ENCODE measurements around the gene U2AF1L4. TPM values are rescaled to one million over a fixed set of nuclear protein-coding genes. Genes with fewer than 3 reads are reported as not detected.

Gene U2AF1L4
- total and polyA plus RNA-seq, 2 donors (not counting 1 experiment from before 2014, with no cell fraction given): 62.1 to 89.7 TPM

GRCh38 chr19:35751839-35752745, 6.9 kb upstream of the U2AF1L4 start:
- Mint-ChIP-seq H3K27ac (no peak overlapping the region), H3K9me3 (ENCODE audit: insufficient read depth) (no peaks in the 10 kb centered on the region), H3K4me1 (peaks cover 40% of the 10 kb centered on the region), H3K27me3 (peaks cover 17% of the 10 kb centered on the region), H3K4me3 (no peak overlapping the region)
- H3K4me1 ChIP-seq (ENCODE audit: control insufficient read depth in 2 of 2, insufficient read depth in 2 of 2, low read length in 2 of 2): peaks cover 31 to 32% of the 10 kb centered on the region in 2 donors
- no peak overlapping the region for H3K4me3 ChIP-seq (ENCODE audit: control extremely low read depth in 1 of 5, extremely low read depth in 1 of 5, insufficient read depth in 1 of 5, low read depth in 2 of 5, low read length in 4 of 5)
- WGBS (ENCODE audit: insufficient coverage): 96% methylated on average over 7 of the region's 14 CpGs
- TF ChIP-seq CTCF (IDR thresholded peaks at IDR 0.05) (no peak), EZH2 (IDR thresholded peaks at IDR 0.05; ENCODE audit: borderline replicate concordance, insufficient read depth, low read depth, low read length, poor library complexity, severe bottlenecking) (no peak)
- ChIA-PET POLR2A (interaction anchor here (0.5 to 1.1 kb wide), 2 partner anchors 11 to 12 kb away, joined by 3 to 4 read pairs; no protein-coding TSS in a partner anchor), CTCF (interaction anchor here (0.5 to 2.3 kb wide), 2 partner anchors 9 to 58 kb away, joined by 3 to 6 read pairs; no protein-coding TSS in a partner anchor)
- H3K9me3 ChIP-seq (ENCODE audit: control extremely low read depth in 1 of 3, control insufficient read depth in 2 of 3, insufficient read depth in 1 of 3, low read length in 2 of 3): peaks cover 0 to 10% (median 0%) of the 10 kb centered on the region in 3 donors
- no peak overlapping the region for H3K27ac ChIP-seq (ENCODE audit: low read length in 2 of 2)
- DNase-seq (no peak), ATAC-seq (ENCODE audit: low read depth) (no peak)
- no peak overlapping the region for H3K9ac ChIP-seq (ENCODE audit: low read length)
- intact Hi-C loops (cut with micrococcal nuclease): no loop called here
- H2AFZ ChIP-seq (ENCODE audit: insufficient read depth, low read depth, low read length, poor library complexity, severe bottlenecking): no peak overlapping the region
- peaks cover 28% of the 10 kb centered on the region for H3K79me2 ChIP-seq (ENCODE audit: control insufficient read depth, insufficient read depth, low read length)
- H4K20me1 ChIP-seq (ENCODE audit: control insufficient read depth, insufficient read depth, low read length, poor library complexity, severe bottlenecking): peaks cover 4% of the 10 kb centered on the region
- H3K36me3 ChIP-seq (replicated peaks in 1 of 2; ENCODE audit: control extremely low read depth in 1 of 2, control insufficient read depth in 1 of 2, extremely low read depth in 1 of 2, insufficient read depth in 2 of 2, low read length in 1 of 2): peaks cover 0 to 20% of the 10 kb centered on the region in 2 experiments
- peaks cover 0 to 24% (median 8%) of the 10 kb centered on the region in 4 experiments for H3K27me3 ChIP-seq (replicated peaks in 1 of 4; ENCODE audit: control extremely low read depth in 1 of 4, control insufficient read depth in 3 of 4, insufficient read depth in 4 of 4, low read length in 3 of 4)
- no peak overlapping the region for H3K4me2 ChIP-seq (replicated peaks; ENCODE audit: low read depth, low read length, poor library complexity, severe bottlenecking)

- intact Hi-C loops (cut with micrococcal nuclease): no loop called here
- POLR2A ChIA-PET: no interaction called here
- Histone ChIP-seq H3K79me2 (ENCODE audit: control insufficient read depth, insufficient read depth, low read length) (peaks cover 41% of the 10 kb centered on the region), H3K9me3 (ENCODE audit: control extremely low read depth in 1 of 3, control insufficient read depth in 2 of 3, insufficient read depth in 1 of 3, low read length in 2 of 3) (peaks cover 0 to 2% (median 0%) of the 10 kb centered on the region in 3 donors), H3K4me2 (replicated peaks; ENCODE audit: low read depth, low read length, poor library complexity, severe bottlenecking) (no peak overlapping the region), H4K20me1 (ENCODE audit: control insufficient read depth, insufficient read depth, low read length, poor library complexity, severe bottlenecking) (peaks cover 4% of the 10 kb centered on the region), H3K27me3 (replicated peaks in 1 of 4; ENCODE audit: control extremely low read depth in 1 of 4, control insufficient read depth in 3 of 4, insufficient read depth in 4 of 4, low read length in 3 of 4) (peaks cover 0 to 5% (median 1%) of the 10 kb centered on the region in 4 experiments), H3K27ac (ENCODE audit: low read length in 2 of 2) (no peak overlapping the region), H3K4me1 (ENCODE audit: control insufficient read depth in 2 of 2, insufficient read depth in 2 of 2, low read length in 2 of 2) (peaks cover 20 to 27% of the 10 kb centered on the region in 2 donors), H2AFZ (ENCODE audit: insufficient read depth, low read depth, low read length, poor library complexity, severe bottlenecking) (no peak overlapping the region), H3K36me3 (replicated peaks in 1 of 2; ENCODE audit: control extremely low read depth in 1 of 2, control insufficient read depth in 1 of 2, extremely low read depth in 1 of 2, insufficient read depth in 2 of 2, low read length in 1 of 2) (peaks cover 0 to 20% of the 10 kb centered on the region in 2 experiments), H3K9ac (ENCODE audit: low read length) (no peak overlapping the region), H3K4me3 (ENCODE audit: control extremely low read depth in 1 of 5, extremely low read depth in 1 of 5, insufficient read depth in 1 of 5, low read depth in 2 of 5, low read length in 4 of 5) (no peak overlapping the region)
- CTCF ChIA-PET: no interaction called here
- H3K27me3 Mint-ChIP-seq: peaks cover 9% of the 10 kb centered on the region
- no peaks in the 10 kb centered on the region for H3K9me3 Mint-ChIP-seq (ENCODE audit: insufficient read depth)
- 100% methylated on average over 1 of the region's 5 CpGs for WGBS (ENCODE audit: insufficient coverage)
- peak overlapping the region; percentile 37 for H3K4me3 Mint-ChIP-seq
- peaks cover 41% of the 10 kb centered on the region for H3K4me1 Mint-ChIP-seq
- DNase-seq (no peak), ATAC-seq (ENCODE audit: low read depth) (no peak)
- no peak overlapping the region for H3K27ac Mint-ChIP-seq
- TF ChIP-seq EZH2 (IDR thresholded peaks at IDR 0.05; ENCODE audit: borderline replicate concordance, insufficient read depth, low read depth, low read length, poor library complexity, severe bottlenecking): no peak
- TF ChIP-seq CTCF (IDR thresholded peaks at IDR 0.05): no peak
Observed at GRCh38 chr19:35750167-35750566, 4.9 kb upstream of the U2AF1L4 start.
